K562 (cell line): ENCODE results near the gene MTG1. TPM values are rescaled to one million over a fixed set of nuclear protein-coding genes. Genes with fewer than 3 reads are reported as not detected.

ENCODE experiments used
- AFF1 ChIP-seq, 2 experiments: fragments of 450-650 bp; IDR thresholded peaks; 2 replicates each; pipeline ENCODE4 v1.6.1; 2018; ENCODE audit warnings: mild to moderate bottlenecking in 2 of 2, low read depth in 1 of 2; ENCODE audit not compliant: partially characterized antibody in 2 of 2
- CXXC5 ChIP-seq: fragments of 250-450 bp; sonication (Bioruptor Pico); IDR thresholded peaks from 2 replicates; pipeline ENCODE4 v1.8.0; 2022; ENCODE audit warnings: inconsistent platforms, mild to moderate bottlenecking, moderate library complexity
- MXI1 ChIP-seq: IDR thresholded peaks from 2 replicates; pipeline ENCODE4 v1.6.1; 2011; ENCODE audit warnings: low read depth, mild to moderate bottlenecking, improper control_type of control experiment, low read length
- RBFOX2 ChIP-seq: fragments of 200-400 bp; formaldehyde crosslinking; IDR thresholded peaks from 2 replicates; pipeline ENCODE4 v1.6.1; 2017; ENCODE audit warnings: low read depth, mild to moderate bottlenecking, low read length, moderate library complexity
- ZFX ChIP-seq: sonication (generic); formaldehyde crosslinking; IDR thresholded peaks from 2 replicates; pipeline ENCODE4 v1.8.0; 2022; ENCODE audit warnings: mild to moderate bottlenecking, missing genetic modification reagents, moderate library complexity
- polyA plus RNA-seq, 8 experiments: library from polyadenylated mRNA; depleted of rRNA in 4 of 8; stranded (reverse) in 5 of 8; unstranded in 3 of 8; fragments of >200 nt; fragmentation: Nextera tagmentation in 2 of 8; fragmentation: Illumina TruSeq in 1 of 8; extraction: Ambion mirVana in 2 of 8; extraction: Trizol in 1 of 8; gene quantifications; 2 replicates each; pipeline versions ENCODE4 v1.2.1 to v1.2.3, GENCODE V29; 2011 to 2014; ENCODE audit warnings: inconsistent platforms in 1 of 8, missing spikeins in 1 of 8
- total RNA-seq, 7 experiments: library from RNA; depleted of rRNA in 6 of 7; stranded (reverse); fragments of >200 nt in 6 of 7; fragmentation: Illumina TruSeq in 2 of 7; extraction: Trizol in 2 of 7; gene quantifications; 2 replicates each; pipeline versions ENCODE4 v1.2.1 to v1.2.3, GENCODE V29; 2011 to 2021; ENCODE audit warnings: low replicate concordance in 1 of 7

Gene MTG1
- total and polyA plus RNA-seq, 9 of the 15 experiments (the other 6 are each of a cell fraction or from before 2014, with no cell fraction given), result 2.8 to 28.2 (median 15.4) TPM

GRCh38 chr10:133373174-133374090, 20.5 kb upstream of the MTG1 start, which contains the start of gene ECHS1 (continued):
- TF ChIP-seq AFF1 (IDR thresholded peaks at IDR 0.05; ENCODE audit: low read depth in 1 of 2, partially characterized antibody in 2 of 2), result no peak
- TF ChIP-seq MXI1, result peak; percentile 45; the same call in 1 of the 2 replicates
- TF ChIP-seq ZFX (CRISPR knock-in tag), result peak; percentile 52
- TF ChIP-seq RBFOX2, result peak; percentile 88
- TF ChIP-seq CXXC5 (CRISPR knock-in tag), result peak; percentile 31
- TF ChIP-seq, all 486 proteins: peak for 45
